ENCODE measurements around the gene B3GALT6.

B3GALT6 gene

DNA sequence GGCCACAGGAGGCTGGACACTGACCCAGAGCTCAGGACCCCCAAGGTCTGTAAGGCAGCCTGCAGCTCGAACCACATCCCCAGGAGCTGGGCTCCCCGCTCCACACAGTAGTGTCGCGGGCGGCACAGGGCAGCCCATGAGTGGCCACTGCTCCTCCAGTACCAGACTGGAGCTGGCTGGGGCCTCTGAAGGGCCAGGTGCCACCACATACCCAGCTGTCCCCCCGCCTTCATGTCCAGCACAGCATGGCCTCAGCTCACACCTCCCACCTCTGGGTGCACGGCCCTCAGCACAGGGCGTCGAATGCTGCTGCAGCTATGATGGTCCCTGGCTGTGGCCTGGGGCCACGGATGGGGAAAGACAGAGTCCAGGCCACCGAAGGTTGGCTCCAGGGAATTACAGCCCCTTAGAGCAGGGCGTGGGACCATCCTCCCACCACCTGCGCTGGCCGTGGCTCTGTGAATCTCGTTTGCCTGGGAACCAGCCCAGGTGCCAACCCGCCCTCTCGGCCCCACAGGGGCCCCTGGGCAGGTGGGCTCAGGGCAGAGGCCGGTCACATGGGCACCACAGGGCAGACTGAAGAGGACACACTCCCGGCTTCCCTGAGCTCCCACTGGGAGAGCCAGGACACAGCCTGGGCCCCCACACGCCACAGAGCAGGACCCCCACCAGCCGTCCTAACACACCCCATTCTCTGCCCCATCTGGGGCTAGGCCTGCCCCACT, 16.0 kb upstream of the B3GALT6 start:
- POLR2A ChIA-PET = no interaction called here
- CTCF ChIA-PET = no interaction called here
- no peak for TF ChIP-seq CTBP1 (IDR thresholded peaks at IDR 0.05; ENCODE audit: borderline replicate concordance)
- no peak for TF ChIP-seq TARDBP (IDR thresholded peaks at IDR 0.05)
- TF ChIP-seq, protein P1, sequence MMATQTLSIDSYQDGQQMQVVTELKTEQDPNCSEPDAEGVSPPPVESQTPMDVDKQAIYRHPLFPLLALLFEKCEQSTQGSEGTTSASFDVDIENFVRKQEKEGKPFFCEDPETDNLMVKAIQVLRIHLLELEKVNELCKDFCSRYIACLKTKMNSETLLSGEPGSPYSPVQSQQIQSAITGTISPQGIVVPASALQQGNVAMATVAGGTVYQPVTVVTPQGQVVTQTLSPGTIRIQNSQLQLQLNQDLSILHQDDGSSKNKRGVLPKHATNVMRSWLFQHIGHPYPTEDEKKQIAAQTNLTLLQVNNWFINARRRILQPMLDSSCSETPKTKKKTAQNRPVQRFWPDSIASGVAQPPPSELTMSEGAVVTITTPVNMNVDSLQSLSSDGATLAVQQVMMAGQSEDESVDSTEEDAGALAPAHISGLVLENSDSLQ (IDR thresholded peaks at IDR 0.05) = no peak
- TF ChIP-seq ARNT (IDR thresholded peaks at IDR 0.05) = no peak
- TF ChIP-seq LEF1 (IDR thresholded peaks at IDR 0.05; ENCODE audit: borderline replicate concordance) = no peak
- no peak for TF ChIP-seq FOXM1 (IDR thresholded peaks at IDR 0.05; ENCODE audit: borderline replicate concordance)
- no peak for TF ChIP-seq FOXA1 (IDR thresholded peaks at IDR 0.05)
- no peak for TF ChIP-seq SUZ12 (IDR thresholded peaks at IDR 0.05)
- no peak for TF ChIP-seq SP1 (IDR thresholded peaks at IDR 0.05)
- TF ChIP-seq L3MBTL2 (conservative IDR thresholded peaks at IDR 0.05) = no peak
- TF ChIP-seq BHLHE40 (IDR thresholded peaks at IDR 0.05; ENCODE audit: borderline replicate concordance) = no peak
- no peak for TF ChIP-seq NFRKB (IDR thresholded peaks at IDR 0.05)
- no peak for DNase-seq (ENCODE audit: extremely low spot score)

DNA sequence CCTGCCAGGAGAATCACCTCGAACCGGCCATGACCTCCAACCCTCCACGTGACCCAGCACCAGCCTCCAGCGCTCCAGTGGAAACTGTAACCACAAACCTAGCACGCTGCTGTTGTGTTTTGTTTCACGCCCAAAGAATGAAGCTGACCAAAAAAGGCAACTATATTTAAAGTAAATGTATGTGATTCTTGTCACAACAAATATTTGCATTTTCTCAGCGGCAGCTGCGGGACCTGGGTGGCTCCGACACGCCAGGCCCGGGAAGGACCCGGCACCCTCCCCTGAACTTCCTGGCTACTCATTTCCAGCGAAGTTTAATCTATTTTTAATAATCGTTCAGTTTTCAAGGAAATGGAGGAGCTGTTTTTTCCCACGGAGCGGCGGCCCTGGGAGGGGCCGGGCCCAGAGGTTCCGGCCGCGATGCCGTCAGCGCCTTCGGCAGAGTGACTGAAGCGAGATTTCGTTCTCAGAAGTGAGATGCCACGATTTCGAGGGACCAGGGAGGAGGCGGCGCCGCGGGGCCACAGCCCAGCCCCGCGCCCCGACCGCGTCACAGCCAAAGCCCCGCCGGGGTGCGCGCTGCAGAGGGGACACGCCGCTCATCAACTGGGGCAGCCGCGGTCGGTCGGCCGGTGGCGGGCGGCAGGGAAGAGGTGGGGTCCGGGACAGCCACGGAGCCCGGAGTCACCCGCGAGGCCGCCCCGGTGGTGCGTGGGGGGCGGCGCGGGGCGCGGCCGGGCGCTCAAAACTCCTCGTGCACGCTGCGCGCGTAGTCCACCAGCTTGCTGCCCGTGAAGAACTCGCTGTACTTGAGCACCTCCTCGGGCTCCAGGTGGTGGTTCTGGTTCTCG, 15.0 kb upstream of the B3GALT6 start:
- no peak for DNase-seq (ENCODE audit: extremely low spot score)
- CTCF ChIA-PET = no interaction called here
- TF ChIP-seq TARDBP (IDR thresholded peaks at IDR 0.05) (no peak), FOXK2 (IDR thresholded peaks at IDR 0.05) (no peak), LEF1 (IDR thresholded peaks at IDR 0.05; ENCODE audit: borderline replicate concordance) (no peak), FOXM1 (IDR thresholded peaks at IDR 0.05; ENCODE audit: borderline replicate concordance) (no peak), NFRKB (IDR thresholded peaks at IDR 0.05) (no peak), SP1 (IDR thresholded peaks at IDR 0.05) (no peak), CTBP1 (IDR thresholded peaks at IDR 0.05; ENCODE audit: borderline replicate concordance) (no peak), ELF4 (IDR thresholded peaks at IDR 0.05) (no peak), ZNF384 (IDR thresholded peaks at IDR 0.05) (no peak), FOXA1 (IDR thresholded peaks at IDR 0.05) (no peak), ARNT (IDR thresholded peaks at IDR 0.05) (no peak), L3MBTL2 (conservative IDR thresholded peaks at IDR 0.05) (no peak), BHLHE40 (IDR thresholded peaks at IDR 0.05; ENCODE audit: borderline replicate concordance) (no peak), HDGF (IDR thresholded peaks at IDR 0.05; ENCODE audit: borderline replicate concordance) (no peak), SUZ12 (IDR thresholded peaks at IDR 0.05) (no peak)
- TF ChIP-seq, protein P1 (IDR thresholded peaks at IDR 0.05) = no peak
- POLR2A ChIA-PET = no interaction called here

DNA sequence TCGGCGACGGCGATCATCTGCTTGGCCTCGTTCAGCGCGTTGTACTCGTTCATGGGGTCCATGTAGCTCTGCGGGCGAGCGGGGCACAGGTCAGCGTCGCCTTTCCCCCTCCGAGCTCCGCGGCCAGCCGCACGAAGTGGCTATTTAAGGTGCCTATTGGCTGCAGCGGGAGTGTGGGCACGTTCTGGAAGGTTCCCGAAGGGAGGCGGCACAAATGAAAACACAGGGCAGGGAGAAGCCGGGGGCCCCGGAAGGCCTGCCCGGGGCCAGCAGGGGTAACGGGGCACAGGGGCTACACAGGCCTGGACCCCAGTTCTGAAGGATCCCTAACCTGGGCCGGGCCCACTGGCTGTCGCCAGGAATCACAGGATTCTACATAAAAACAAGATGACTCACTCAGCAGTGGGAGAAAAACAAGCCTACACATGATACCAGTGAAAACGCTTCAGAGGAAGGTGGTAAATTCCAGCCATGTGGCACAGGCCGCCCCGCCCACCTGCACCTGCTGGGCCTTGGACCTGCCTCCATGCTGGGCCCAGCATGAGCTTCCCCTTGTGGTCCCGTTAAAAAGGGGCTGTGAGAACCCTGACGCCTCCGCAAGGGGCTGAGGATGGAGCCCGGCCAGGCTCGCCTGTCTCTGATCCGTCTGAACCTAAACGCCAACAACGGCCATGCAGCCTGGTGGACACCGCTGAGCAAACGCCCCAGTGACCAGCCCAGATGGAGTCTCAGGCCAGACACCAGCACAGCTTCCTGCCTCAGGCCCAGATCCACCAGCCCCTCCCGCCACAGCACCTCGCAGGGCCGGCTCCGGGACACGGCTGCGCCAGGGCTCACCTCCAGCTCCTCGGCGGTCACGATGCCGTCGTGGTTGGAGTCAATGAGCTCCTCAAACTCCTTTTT, 14.2 kb upstream of the B3GALT6 start:
- ChIA-PET CTCF (no interaction called here), POLR2A (no interaction called here)
- TF ChIP-seq HDGF (IDR thresholded peaks at IDR 0.05; ENCODE audit: borderline replicate concordance) (no peak), ARNT (IDR thresholded peaks at IDR 0.05) (no peak), CTBP1 (IDR thresholded peaks at IDR 0.05; ENCODE audit: borderline replicate concordance) (no peak), BHLHE40 (IDR thresholded peaks at IDR 0.05; ENCODE audit: borderline replicate concordance) (no peak), NFRKB (IDR thresholded peaks at IDR 0.05) (no peak), FOXA1 (IDR thresholded peaks at IDR 0.05) (no peak), FOXK2 (IDR thresholded peaks at IDR 0.05) (no peak), SUZ12 (IDR thresholded peaks at IDR 0.05) (no peak)
- DNase-seq (ENCODE audit: extremely low spot score) = no peak

DNA sequence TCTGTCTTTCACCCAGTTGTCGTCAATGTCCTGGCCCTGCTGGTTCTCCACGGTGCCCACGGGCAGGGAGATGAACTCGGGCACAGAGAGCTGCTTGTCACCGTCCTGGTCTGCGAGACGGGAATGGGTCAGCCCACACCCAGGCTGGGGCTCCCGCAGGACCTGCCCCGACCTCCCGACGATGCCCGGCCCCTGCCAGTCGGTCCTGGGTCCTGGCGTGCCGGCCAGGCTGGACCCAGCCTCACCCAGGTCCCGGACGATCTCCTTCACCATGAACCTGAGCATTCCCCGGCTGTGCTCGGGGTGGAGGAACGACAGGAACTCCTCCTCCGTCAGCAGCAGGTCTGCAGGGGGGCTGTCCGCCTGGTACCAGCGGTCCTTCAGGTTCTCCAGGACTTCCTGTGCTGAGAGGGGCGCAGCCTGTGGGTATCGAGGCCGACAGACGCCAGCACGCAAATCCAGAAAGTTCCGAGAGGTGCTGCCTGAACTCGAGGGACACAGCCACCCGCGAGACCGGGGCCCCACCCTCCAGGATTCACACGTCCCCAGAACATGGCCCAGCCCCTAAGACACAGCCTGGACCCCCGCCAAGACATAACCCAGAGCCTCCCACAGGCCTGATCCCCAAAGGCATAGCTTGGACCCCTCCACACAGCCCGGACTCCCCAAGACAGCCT, 13.4 kb upstream of the B3GALT6 start:
- no peak for DNase-seq (ENCODE audit: extremely low spot score)
- POLR2A ChIA-PET = no interaction called here
- TF ChIP-seq LEF1 (IDR thresholded peaks at IDR 0.05; ENCODE audit: borderline replicate concordance) = no peak
- TF ChIP-seq SP1 (IDR thresholded peaks at IDR 0.05) = no peak
- TF ChIP-seq TARDBP (IDR thresholded peaks at IDR 0.05) = no peak
- no peak for TF ChIP-seq ZNF384 (IDR thresholded peaks at IDR 0.05)
- no peak for TF ChIP-seq NFRKB (IDR thresholded peaks at IDR 0.05)
- TF ChIP-seq CTBP1 (IDR thresholded peaks at IDR 0.05; ENCODE audit: borderline replicate concordance) = no peak
- TF ChIP-seq, protein P1 (IDR thresholded peaks at IDR 0.05) = no peak
- TF ChIP-seq HDGF (IDR thresholded peaks at IDR 0.05; ENCODE audit: borderline replicate concordance) = no peak
- TF ChIP-seq FOXK2 (IDR thresholded peaks at IDR 0.05) = no peak
- TF ChIP-seq ELF4 (IDR thresholded peaks at IDR 0.05) = no peak
- CTCF ChIA-PET = no interaction called here

DNA sequence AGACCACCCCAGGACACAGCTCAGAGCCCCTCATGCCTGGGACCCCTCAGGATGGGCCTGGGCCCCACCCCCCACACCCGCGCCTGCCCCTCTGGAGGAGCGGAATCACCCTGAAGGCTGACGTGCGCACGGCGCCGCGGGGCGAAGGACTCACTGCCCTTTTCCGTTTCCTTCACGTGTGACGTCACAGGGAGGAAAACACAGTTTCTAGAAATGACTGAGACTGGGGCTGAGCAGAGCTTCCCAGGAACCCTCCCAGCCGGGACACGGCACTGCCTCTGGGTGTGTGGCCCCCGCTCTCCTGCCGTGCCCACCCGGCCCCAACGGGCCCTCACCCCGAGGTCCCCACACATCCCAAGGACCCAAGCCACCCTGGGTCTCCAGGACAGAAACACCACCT, 12.7 kb upstream of the B3GALT6 start:
- no peak for DNase-seq (ENCODE audit: extremely low spot score)
- ChIA-PET CTCF (no interaction called here), POLR2A (no interaction called here)
- no peak for TF ChIP-seq ZNF384 (IDR thresholded peaks at IDR 0.05)
- no peak for TF ChIP-seq ARNT (IDR thresholded peaks at IDR 0.05)
- TF ChIP-seq LEF1 (IDR thresholded peaks at IDR 0.05; ENCODE audit: borderline replicate concordance) = no peak
- no peak for TF ChIP-seq HDGF (IDR thresholded peaks at IDR 0.05; ENCODE audit: borderline replicate concordance)
- TF ChIP-seq BHLHE40 (IDR thresholded peaks at IDR 0.05; ENCODE audit: borderline replicate concordance) = no peak
- no peak for TF ChIP-seq FOXM1 (IDR thresholded peaks at IDR 0.05; ENCODE audit: borderline replicate concordance)
- no peak for TF ChIP-seq SP1 (IDR thresholded peaks at IDR 0.05)
- no peak for TF ChIP-seq ELF4 (IDR thresholded peaks at IDR 0.05)
- no peak for TF ChIP-seq CTBP1 (IDR thresholded peaks at IDR 0.05; ENCODE audit: borderline replicate concordance)
- TF ChIP-seq L3MBTL2 (conservative IDR thresholded peaks at IDR 0.05) = no peak
- TF ChIP-seq FOXK2 (IDR thresholded peaks at IDR 0.05) = no peak
- TF ChIP-seq FOXA1 (IDR thresholded peaks at IDR 0.05) = no peak
- no peak for TF ChIP-seq TARDBP (IDR thresholded peaks at IDR 0.05)
- no peak for TF ChIP-seq NFRKB (IDR thresholded peaks at IDR 0.05)
- no peak for TF ChIP-seq SUZ12 (IDR thresholded peaks at IDR 0.05)
- TF ChIP-seq, protein P1 (IDR thresholded peaks at IDR 0.05) = no peak

Measured in HEK293T (cell line).